ENCODE results near the gene KBTBD13. TPM values are rescaled to one million over a fixed set of nuclear protein-coding genes. Genes with fewer than 3 reads are reported as not detected.
A peak's percentile ranks its signal among the peaks of the same experiment; 100 is the strongest.

Gene KBTBD13
- total RNA-seq, 1 experiment from 2014 or later, result not detected

GRCh38 chr15:65050270-65050669 is 26.3 kb upstream of the KBTBD13 start:
- DNase-seq (ENCODE audit: extremely low read depth, low read depth), result no peak

GRCh38 chr15:65051266-65051665 is 25.3 kb upstream of the KBTBD13 start:
- no peak for DNase-seq (ENCODE audit: extremely low read depth, low read depth)

DNA sequence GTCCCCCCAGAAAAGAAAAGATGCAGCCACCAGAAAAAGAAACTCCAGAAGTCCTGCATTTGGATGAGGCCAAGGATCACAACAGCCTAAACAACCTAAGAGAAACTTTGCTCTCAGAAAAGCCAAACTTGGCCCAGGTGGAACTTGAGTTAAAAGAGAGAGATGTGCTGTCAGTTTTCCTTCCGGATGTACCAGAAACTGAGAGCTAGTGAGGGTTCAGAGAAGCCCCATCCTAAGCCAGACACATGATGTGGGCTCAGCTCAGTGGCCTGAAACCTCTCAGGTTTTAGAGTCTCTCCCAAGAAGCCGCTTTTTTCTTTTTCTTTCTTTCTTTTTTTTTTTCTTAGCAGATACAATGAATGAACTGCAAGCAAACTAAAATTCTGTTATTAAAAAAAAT is 23.6 kb upstream of the KBTBD13 start:
- no peak for DNase-seq (ENCODE audit: extremely low read depth, low read depth)

DNA sequence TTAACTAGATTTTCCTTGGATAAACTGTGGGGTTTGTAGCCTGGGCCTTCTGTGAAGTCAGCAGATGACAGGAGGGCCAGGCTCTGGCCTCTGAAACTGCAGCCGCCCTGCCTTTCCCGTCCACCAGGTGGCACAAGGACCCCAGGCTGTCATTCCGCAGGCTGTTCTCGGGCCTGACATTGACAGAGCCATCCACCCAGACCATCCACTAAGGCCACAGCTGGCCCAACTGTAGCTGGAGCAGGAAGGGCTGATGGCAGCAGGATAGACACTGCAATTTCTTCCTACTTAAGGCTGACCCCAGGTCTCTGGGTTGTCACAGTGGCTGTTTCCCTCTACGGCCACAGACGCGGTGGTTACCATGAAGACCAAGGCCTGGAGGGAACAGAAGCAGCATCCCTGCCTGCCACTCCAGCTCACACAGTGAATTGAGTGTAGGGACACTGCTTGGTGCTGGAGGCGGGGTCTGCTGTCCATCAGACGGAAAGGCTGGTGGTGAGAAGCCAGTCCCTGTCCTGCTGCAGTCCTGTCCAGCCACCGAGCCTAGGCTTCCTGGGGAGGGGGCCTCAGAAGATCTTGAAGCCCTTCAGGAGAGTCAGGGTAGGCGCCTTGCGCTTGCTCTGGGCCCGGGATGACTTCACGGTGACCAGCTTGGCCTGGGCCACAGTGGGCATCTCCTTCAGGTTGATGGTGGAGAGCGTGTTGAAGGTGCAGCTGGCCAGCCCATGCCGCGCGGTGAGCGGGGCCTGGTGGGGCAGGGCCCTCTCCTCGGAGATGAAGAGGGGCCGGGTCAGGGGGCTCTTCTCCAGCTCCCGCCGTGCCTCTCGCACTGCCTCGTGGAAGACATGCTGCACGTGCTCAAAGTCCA is 22.0 kb upstream of the KBTBD13 start:
- peak; percentile 61 for DNase-seq (ENCODE audit: extremely low read depth, low read depth)

GRCh38 chr15:65055201-65055870 is 21.2 kb upstream of the KBTBD13 start:
- no peak for DNase-seq (ENCODE audit: extremely low read depth, low read depth)

DNA sequence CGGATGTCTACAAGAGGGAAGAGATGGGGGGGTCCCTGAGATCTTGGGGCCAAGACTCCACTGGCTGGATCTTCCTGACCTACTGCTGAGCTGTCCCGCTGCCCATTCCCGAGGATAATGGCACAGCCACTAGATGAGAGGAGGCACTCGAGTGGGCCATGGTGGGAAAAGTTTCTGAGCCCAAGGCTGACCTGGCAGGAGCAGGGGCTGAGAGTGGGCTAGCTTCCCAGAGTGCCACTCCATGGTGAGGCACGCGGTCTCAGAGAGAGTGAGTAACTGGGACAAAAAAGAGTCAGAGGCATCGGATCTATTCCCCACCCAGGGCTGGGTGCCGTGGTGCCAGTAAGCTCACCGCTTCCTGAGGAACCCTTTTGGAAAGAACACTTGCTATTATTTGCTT is 20.4 kb upstream of the KBTBD13 start:
- DNase-seq (ENCODE audit: extremely low read depth, low read depth), result no peak

DNA sequence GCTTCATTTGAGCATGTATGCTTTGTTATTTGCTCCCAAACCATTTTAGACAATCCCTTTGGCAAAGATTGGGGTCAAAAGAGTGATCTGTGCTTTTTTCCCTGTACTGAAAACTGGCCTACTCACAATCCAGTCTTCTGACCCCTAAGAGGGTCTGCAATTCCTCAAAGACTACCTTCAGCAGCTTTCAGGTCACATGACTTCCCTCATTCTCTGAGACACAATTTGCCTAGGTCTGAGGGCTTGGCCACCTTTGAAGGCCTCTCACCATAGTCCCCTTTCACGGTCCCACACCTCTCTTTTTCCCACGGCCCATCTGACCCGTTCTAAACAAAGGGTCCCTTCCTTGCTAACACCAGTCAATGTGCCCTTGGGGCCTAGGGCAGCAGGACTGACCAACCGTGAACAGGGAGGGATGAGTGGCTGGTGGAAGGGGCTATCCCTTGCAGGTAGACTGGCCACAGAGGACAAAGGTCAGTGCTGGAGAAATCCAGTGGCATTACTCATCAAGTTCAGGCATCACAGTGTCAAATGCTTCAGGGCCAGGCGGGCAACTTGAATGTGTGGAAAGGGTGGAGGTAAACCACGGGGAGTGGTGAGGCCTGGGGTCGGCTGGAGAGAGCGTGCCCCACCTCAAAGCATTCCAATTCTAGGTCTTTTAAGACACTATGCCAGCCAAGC is 19.5 kb upstream of the KBTBD13 start:
- DNase-seq (ENCODE audit: extremely low read depth, low read depth), result no peak

GRCh38 chr15:65057549-65057940 is 19.0 kb upstream of the KBTBD13 start:
- no peak for DNase-seq (ENCODE audit: extremely low read depth, low read depth)

GRCh38 chr15:65058394-65059368 is 17.9 kb upstream of the KBTBD13 start:
- no peak for DNase-seq (ENCODE audit: extremely low read depth, low read depth)

DNA sequence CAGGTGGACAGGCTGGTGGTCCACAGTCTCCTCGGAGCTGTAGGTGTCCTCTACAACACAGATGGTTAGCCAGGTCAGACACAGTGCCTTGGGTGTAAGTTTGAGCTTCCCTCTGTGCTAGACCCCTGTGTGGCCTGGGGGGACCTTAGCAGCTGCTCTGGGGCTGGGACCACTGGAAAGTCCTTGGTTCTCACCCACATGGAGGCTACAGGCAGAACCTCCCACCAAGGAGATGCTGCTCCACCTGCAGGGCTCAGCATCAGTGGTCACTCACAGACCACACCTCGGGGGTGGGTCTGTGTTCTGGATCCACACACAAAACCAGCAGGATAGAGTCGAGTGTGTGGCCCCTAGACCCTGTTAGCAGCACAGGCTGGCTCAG is 17.2 kb upstream of the KBTBD13 start:
- no peak for DNase-seq (ENCODE audit: extremely low read depth, low read depth)

- no peak for DNase-seq (ENCODE audit: extremely low read depth, low read depth)
These were observed 16.5 kb upstream of the KBTBD13 start for GRCh38 chr15:65059931-65060596.

DNA sequence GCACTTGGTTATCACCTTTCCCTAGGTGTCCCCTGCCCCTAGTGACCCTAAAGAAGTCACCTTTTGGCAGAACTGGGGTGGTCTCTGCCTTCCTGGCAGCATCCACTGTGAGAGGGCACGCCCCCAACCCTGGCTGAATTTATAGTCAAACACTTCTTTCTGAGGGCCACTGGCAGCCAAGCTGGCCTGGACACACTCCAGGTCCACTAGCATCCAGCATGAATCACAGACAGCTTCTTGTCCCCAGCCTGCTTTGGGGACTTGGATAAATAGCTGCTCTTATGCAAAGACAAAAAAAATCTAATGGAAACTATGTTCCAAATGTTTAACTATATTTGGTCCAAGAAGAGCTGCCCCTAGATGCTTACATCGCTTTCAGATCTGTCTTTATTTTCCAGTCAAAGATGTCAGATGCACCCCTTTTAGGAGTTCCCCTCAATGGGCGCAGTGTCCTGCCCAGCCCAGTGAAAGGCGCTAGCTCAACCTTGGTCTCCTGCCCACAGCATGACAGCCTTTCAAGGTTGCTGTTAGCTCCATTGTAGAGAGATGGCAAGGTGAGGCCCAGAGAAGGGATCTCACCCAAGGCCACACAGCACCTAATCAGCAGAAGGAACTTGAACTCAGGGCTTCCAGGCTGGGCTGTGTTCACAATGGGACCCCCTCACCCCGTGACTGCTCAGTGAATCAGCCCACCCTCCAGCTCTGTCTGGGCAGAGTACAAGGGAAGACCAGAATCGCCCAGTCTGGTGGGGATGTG is 15.7 kb upstream of the KBTBD13 start:
- no peak for DNase-seq (ENCODE audit: extremely low read depth, low read depth)

GRCh38 chr15:65062061-65062460 is 14.5 kb upstream of the KBTBD13 start:
- DNase-seq (ENCODE audit: extremely low read depth, low read depth), result no peak

DNA sequence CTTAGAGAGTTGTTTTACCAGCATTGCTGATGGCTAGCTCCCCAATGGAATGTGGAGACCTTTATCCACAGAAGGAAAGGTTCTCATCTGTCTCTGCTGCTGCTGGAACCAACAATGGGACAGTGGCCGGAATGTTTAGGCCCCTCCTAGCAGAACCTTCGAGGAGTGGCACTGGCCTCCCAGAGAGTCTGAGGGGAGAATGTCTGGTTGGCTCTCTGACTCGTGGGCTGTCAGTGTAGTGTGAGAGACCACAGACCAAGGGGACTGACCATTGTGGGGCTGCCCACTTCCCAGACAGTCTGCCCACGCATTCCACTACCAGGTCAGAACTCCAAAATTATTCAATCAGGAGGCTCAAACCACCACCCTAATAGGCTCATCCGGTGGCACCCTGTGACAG is 13.8 kb upstream of the KBTBD13 start:
- DNase-seq (ENCODE audit: extremely low read depth, low read depth), result no peak

DNA sequence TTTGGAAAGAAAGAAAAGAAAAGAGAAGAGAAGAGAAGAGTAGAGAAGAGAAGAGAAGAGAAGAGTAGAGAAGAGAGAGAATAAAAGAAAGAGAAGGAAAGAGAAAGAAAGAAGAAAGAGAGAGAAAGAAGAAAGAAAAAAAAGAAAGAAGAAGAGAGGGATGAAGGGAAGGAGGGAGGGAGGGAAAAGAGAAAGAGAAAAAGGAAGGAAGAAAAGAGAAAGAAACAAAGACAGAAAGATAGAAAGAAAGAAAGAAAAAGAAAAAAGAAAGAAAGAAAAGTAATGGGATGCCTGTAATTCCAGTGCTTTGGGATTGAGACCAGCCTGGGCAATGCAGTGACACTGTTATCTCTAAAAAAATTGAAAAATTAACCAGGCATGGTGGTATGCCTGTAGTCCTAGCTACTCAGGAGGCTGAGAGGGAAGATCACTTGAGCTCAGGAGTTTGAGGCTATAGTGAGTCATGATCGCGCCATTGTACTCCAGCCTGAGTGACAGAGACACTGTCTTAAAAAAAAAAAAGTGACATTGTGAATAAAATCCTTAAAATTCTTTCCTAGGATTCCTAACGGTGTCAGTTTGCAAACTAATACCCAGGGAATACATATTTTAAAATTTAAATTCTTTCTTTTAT is 10.4 kb upstream of the KBTBD13 start:
- no peak for DNase-seq (ENCODE audit: extremely low read depth, low read depth)

- DNase-seq (ENCODE audit: extremely low read depth, low read depth), result no peak
These were observed 9.8 kb upstream of the KBTBD13 start for GRCh38 chr15:65066635-65067316.

DNA sequence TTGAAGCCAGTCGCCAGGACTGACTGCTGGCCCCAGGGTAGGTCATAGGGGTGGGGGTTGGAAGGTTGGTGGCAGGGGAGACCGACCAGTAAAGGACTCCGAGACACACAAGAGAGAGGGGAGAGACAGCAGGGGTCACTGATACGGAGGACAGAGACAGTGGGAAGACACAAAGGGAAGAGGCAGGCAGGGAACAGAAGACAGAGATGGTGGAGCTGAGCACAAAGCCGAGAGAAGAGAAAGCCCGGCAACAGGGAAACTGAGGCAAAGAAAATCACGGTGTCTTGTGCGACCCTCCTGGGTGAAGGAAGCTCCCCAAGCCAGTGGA is 9.3 kb upstream of the KBTBD13 start:
- no peak for DNase-seq (ENCODE audit: extremely low read depth, low read depth)
